ENCODE measurements around the gene ZNF497. TPM values are rescaled to one million over a fixed set of nuclear protein-coding genes. Genes with fewer than 3 reads are reported as not detected.
"Not testable (repeated sequence)": the region's sequence is repeated elsewhere in the genome, so short reads cannot be mapped to it uniquely, and the experiment has no call there.

ZNF497 gene
- total RNA-seq (1 to 10 TPM; 1.7 TPM), polyA plus RNA-seq (1.0 TPM)

- Mint-ChIP-seq H3K27me3 (no peaks in the 10 kb centered on the region), H3K4me3 (peak within 1 kb of the TSS; percentile 85 to 100 (median 93)), H3K4me1 (peaks cover 6 to 20% (median 11%) of the 10 kb centered on the region in 3 donors), H3K9me3 (no peaks in the 10 kb centered on the region), H3K27ac (peak within 1 kb of the TSS; percentile 85 to 98 (median 94)), H3K36me3 (peaks cover 0 to 6% (median 0%) of the 10 kb centered on the region in 3 donors)
- no peaks in the 10 kb centered on the region for H3K36me3 ChIP-seq (ENCODE audit: insufficient read depth, low read length)
- DNase-seq, result peak; percentile 94 to 98 (median 96)
- ChIA-PET CTCF (interaction anchor here (0.9 to 2.1 kb wide), 8 partner anchors 11 to 158 kb away, joined by 3 to 13 read pairs (median 5); partner anchors contain the start of genes ZBTB45 and ZSCAN22), POLR2A (interaction anchor here (0.7 to 2.5 kb wide), 13 partner anchors 8 to 179 kb away, joined by 4 to 16 read pairs (median 6); partner anchors contain the start of genes ERVK3-1, ZNF132, ZNF274 and ZNF584)
- peak within 1 kb of the TSS; percentile 77 for H3K27ac ChIP-seq (ENCODE audit: low read depth, low read length)
- H3K9me3 ChIP-seq (ENCODE audit: low read length), result no peaks in the 10 kb centered on the region
- peak within 1 kb of the TSS; percentile 97 for H3K4me3 ChIP-seq (ENCODE audit: low read length)
- H3K27me3 ChIP-seq (ENCODE audit: insufficient read depth, low read length, poor library complexity, severe bottlenecking), result no peaks in the 10 kb centered on the region
- peaks cover 8% of the 10 kb centered on the region for H3K4me1 ChIP-seq (ENCODE audit: insufficient read depth, low read length)
Measured at GRCh38 chr19:58362272-58362994, at the start of gene ZNF497. Gene ZNF497, minus strand, starts transcription at chr19:58362751. Its CDS starts 5,116 bp downstream, at chr19:58357635.

- DNase-seq, result no peak
- no peaks in the 10 kb centered on the region for H3K36me3 ChIP-seq (ENCODE audit: insufficient read depth, low read length)
- H3K27ac ChIP-seq (ENCODE audit: low read depth, low read length), result peak overlapping the region; percentile 93
- peaks cover 0 to 7% (median 0%) of the 10 kb centered on the region in 3 donors for H3K36me3 Mint-ChIP-seq
- peaks cover 29 to 38% (median 35%) of the 10 kb centered on the region in 3 donors for H3K4me1 Mint-ChIP-seq
- no peaks in the 10 kb centered on the region for H3K9me3 Mint-ChIP-seq
- peaks cover 18% of the 10 kb centered on the region for H3K4me1 ChIP-seq (ENCODE audit: insufficient read depth, low read length)
- no peaks in the 10 kb centered on the region for H3K27me3 ChIP-seq (ENCODE audit: insufficient read depth, low read length, poor library complexity, severe bottlenecking)
- POLR2A ChIA-PET, result interaction anchor here (0.5 to 1.6 kb wide), 6 partner anchors 31 to 495 kb away, joined by 3 to 10 read pairs (median 3); partner anchors contain the start of genes ZNF132, ZNF497, ZNF8 and ZSCAN22
- peak overlapping the region; percentile 40 to 96 (median 76) for H3K27ac Mint-ChIP-seq
- no peaks in the 10 kb centered on the region for H3K27me3 Mint-ChIP-seq
- H3K4me3 ChIP-seq (ENCODE audit: low read length), result peak overlapping the region; percentile 94
- CTCF ChIA-PET, result interaction anchor here (0.9 to 1.0 kb wide), 2 partner anchors 10 to 104 kb away, joined by 3 to 4 read pairs; no protein-coding TSS in a partner anchor
- H3K9me3 ChIP-seq (ENCODE audit: low read length), result no peaks in the 10 kb centered on the region
- peak overlapping the region; percentile 94 to 97 (median 96) for H3K4me3 Mint-ChIP-seq
Measured at GRCh38 chr19:58409010-58409790, 46.6 kb upstream of the ZNF497 start.

- Histone ChIP-seq H3K27me3 (ENCODE audit: insufficient read depth, low read length, poor library complexity, severe bottlenecking) (no peaks in the 10 kb centered on the region), H3K27ac (ENCODE audit: low read depth, low read length) (peak within 1 kb of the TSS; percentile 93), H3K4me3 (ENCODE audit: low read length) (peak within 1 kb of the TSS; percentile 94), H3K36me3 (ENCODE audit: insufficient read depth, low read length) (no peaks in the 10 kb centered on the region), H3K4me1 (ENCODE audit: insufficient read depth, low read length) (peaks cover 18% of the 10 kb centered on the region), H3K9me3 (ENCODE audit: low read length) (no peaks in the 10 kb centered on the region)
- peaks cover 29 to 38% (median 35%) of the 10 kb centered on the region in 3 donors for H3K4me1 Mint-ChIP-seq
- ChIA-PET CTCF (interaction anchor here (0.8 to 1.0 kb wide), 3 partner anchors 11 to 104 kb away, joined by 3 to 4 read pairs (median 3); no protein-coding TSS in a partner anchor), POLR2A (interaction anchor here (0.5 to 1.6 kb wide), 10 partner anchors 27 to 494 kb away, joined by 3 to 10 read pairs (median 3); partner anchors contain the start of genes ZNF132, ZNF324B, ZNF497 and ZNF8)
- peak; percentile 90 to 95 (median 91) for DNase-seq
- peak within 1 kb of the TSS; percentile 94 to 98 (median 96) for H3K27ac Mint-ChIP-seq
- peaks cover 0 to 7% (median 0%) of the 10 kb centered on the region in 3 donors for H3K36me3 Mint-ChIP-seq
- no peaks in the 10 kb centered on the region for H3K9me3 Mint-ChIP-seq
- H3K4me3 Mint-ChIP-seq, result peak within 1 kb of the TSS; percentile 94 to 97 (median 96)
- no peaks in the 10 kb centered on the region for H3K27me3 Mint-ChIP-seq
Measured at GRCh38 chr19:58408152-58409009, 45.8 kb upstream of the ZNF497 start, which contains the start of gene ZNF584. Gene ZNF584, plus strand, starts transcription at chr19:58408649. Its CDS starts 499 bp downstream, at chr19:58409148.

- no peaks in the 10 kb centered on the region for H3K27me3 ChIP-seq (ENCODE audit: insufficient read depth, low read length, poor library complexity, severe bottlenecking)
- POLR2A ChIA-PET, result interaction anchor here (0.5 to 1.6 kb wide), 7 partner anchors 26 to 167 kb away, joined by 3 to 10 read pairs (median 3); partner anchors contain the start of genes ZNF132, ZNF324B, ZNF497 and ZNF837
- H3K27ac Mint-ChIP-seq, result peak overlapping the region; percentile 94 to 98 (median 96)
Measured at GRCh38 chr19:58407658-58408151, 45.2 kb upstream of the ZNF497 start.

GRCh38 chr19:58406818-58407657 is 44.5 kb upstream of the ZNF497 start:
- H3K4me3 Mint-ChIP-seq, result peak overlapping the region; percentile 94 to 97 (median 96)
- Histone ChIP-seq H3K4me1 (ENCODE audit: insufficient read depth, low read length) (peaks cover 20% of the 10 kb centered on the region), H3K36me3 (ENCODE audit: insufficient read depth, low read length) (no peaks in the 10 kb centered on the region), H3K9me3 (ENCODE audit: low read length) (no peaks in the 10 kb centered on the region), H3K27ac (ENCODE audit: low read depth, low read length) (peak overlapping the region; percentile 93), H3K27me3 (ENCODE audit: insufficient read depth, low read length, poor library complexity, severe bottlenecking) (no peaks in the 10 kb centered on the region), H3K4me3 (ENCODE audit: low read length) (peak overlapping the region; percentile 94)
- ChIA-PET POLR2A (interaction anchor here (0.5 to 1.1 kb wide), 3 partner anchors 45 to 168 kb away, joined by 3 to 4 read pairs (median 3); partner anchors contain the start of gene ZNF324B), CTCF (no interaction called here)
- DNase-seq, result no peak
- peak overlapping the region; percentile 84 to 98 (median 96) for H3K27ac Mint-ChIP-seq
- H3K36me3 Mint-ChIP-seq, result peaks cover 0 to 4% (median 0%) of the 10 kb centered on the region in 3 donors
- H3K4me1 Mint-ChIP-seq, result peaks cover 29 to 42% (median 35%) of the 10 kb centered on the region in 3 donors
- no peaks in the 10 kb centered on the region for H3K27me3 Mint-ChIP-seq
- H3K9me3 Mint-ChIP-seq, result no peaks in the 10 kb centered on the region

More at GRCh38 chr19:58407658-58408151, 45.2 kb upstream of the ZNF497 start:
- CTCF ChIA-PET, result no interaction called here
- Histone ChIP-seq H3K36me3 (ENCODE audit: insufficient read depth, low read length) (no peaks in the 10 kb centered on the region), H3K9me3 (ENCODE audit: low read length) (no peaks in the 10 kb centered on the region), H3K4me1 (ENCODE audit: insufficient read depth, low read length) (peaks cover 18% of the 10 kb centered on the region), H3K4me3 (ENCODE audit: low read length) (peak overlapping the region; percentile 94), H3K27ac (ENCODE audit: low read depth, low read length) (peak overlapping the region; percentile 93)
- DNase-seq, result no peak
- Mint-ChIP-seq H3K9me3 (no peaks in the 10 kb centered on the region), H3K4me1 (peaks cover 29 to 42% (median 35%) of the 10 kb centered on the region in 3 donors), H3K27me3 (no peaks in the 10 kb centered on the region), H3K36me3 (peaks cover 0 to 7% (median 0%) of the 10 kb centered on the region in 3 donors), H3K4me3 (peak overlapping the region; percentile 94 to 97 (median 96))

- H3K36me3 ChIP-seq (ENCODE audit: insufficient read depth, low read length); H3K36me3 Mint-ChIP-seq; H3K27ac ChIP-seq (ENCODE audit: low read depth, low read length); H3K27me3 Mint-ChIP-seq; H3K27me3 ChIP-seq (ENCODE audit: insufficient read depth, low read length, poor library complexity, severe bottlenecking); CTCF ChIA-PET; H3K9me3 Mint-ChIP-seq; H3K4me3 ChIP-seq (ENCODE audit: low read length); DNase-seq; H3K9me3 ChIP-seq (ENCODE audit: low read length): not testable (repeated sequence)
- Mint-ChIP-seq H3K4me1 (peaks cover 29 to 46% (median 30%) of the 10 kb centered on the region in 3 donors), H3K4me3 (peak overlapping the region in 1 of 7 donors; percentile 70), H3K27ac (peak overlapping the region in 2 of 8 donors; percentile 66 to 83)
- POLR2A ChIA-PET, result interaction anchor here (0.7 kb wide), 1 partner anchor 47 kb away, joined by 8 read pairs; the partner anchor contains the start of gene ZNF324B
- H3K4me1 ChIP-seq (ENCODE audit: insufficient read depth, low read length), result peaks cover 26% of the 10 kb centered on the region
Measured at GRCh38 chr19:58403920-58404478, 41.4 kb upstream of the ZNF497 start.
